ENCODE measurements around the gene KIF13A. TPM values are rescaled to one million over a fixed set of nuclear protein-coding genes. Genes with fewer than 3 reads are reported as not detected.
"Not testable (repeated sequence)": the region's sequence is repeated elsewhere in the genome, so short reads cannot be mapped to it uniquely, and the experiment has no call there.

Gene KIF13A
- polyA plus RNA-seq, 4 donors, result 24.9 to 34.9 (median 28.7) TPM

GRCh38 chr6:17768881-17769280, 218.6 kb downstream of the KIF13A start:
- Histone ChIP-seq H3K27ac (ENCODE audit: low read depth in 1 of 3, low read length in 2 of 3) (no peak overlapping the region), H3K36me3 (ENCODE audit: control insufficient read depth in 3 of 3, insufficient read depth in 2 of 3, low read depth in 1 of 3, low read length in 3 of 3) (peaks cover 3 to 19% (median 18%) of the 10 kb centered on the region in 3 donors), H3K9me3 (ENCODE audit: control insufficient read depth in 2 of 2, insufficient read depth in 1 of 2, low read depth in 1 of 2, low read length in 1 of 2) (no peaks in the 10 kb centered on the region), H3K27me3 (ENCODE audit: control insufficient read depth in 3 of 3, insufficient read depth in 3 of 3, low read length in 3 of 3) (no peaks in the 10 kb centered on the region), H3K4me1 (ENCODE audit: control insufficient read depth in 3 of 3, insufficient read depth in 2 of 3, low read depth in 1 of 3, low read length in 2 of 3) (no peaks in the 10 kb centered on the region), H3K4me3 (ENCODE audit: low read depth in 1 of 3, low read length in 3 of 3) (no peak overlapping the region)
- no peak for DNase-seq
- WGBS, 3 donors, result 79 to 85% (median 79%) methylated on average over 1 of the region's 1 CpG
- FAIRE-seq, result no peak

GRCh38 chr6:17768388-17768787, 219.0 kb downstream of the KIF13A start:
- no peak overlapping the region for H3K27ac ChIP-seq (ENCODE audit: low read depth in 1 of 3, low read length in 2 of 3)
- WGBS, 3 donors, result 81 to 86% (median 83%) methylated on average over 3 of the region's 3 CpGs
- H3K9me3 ChIP-seq (ENCODE audit: control insufficient read depth in 2 of 2, insufficient read depth in 1 of 2, low read depth in 1 of 2, low read length in 1 of 2), result no peaks in the 10 kb centered on the region
- no peaks in the 10 kb centered on the region for H3K27me3 ChIP-seq (ENCODE audit: control insufficient read depth in 3 of 3, insufficient read depth in 3 of 3, low read length in 3 of 3)
- no peaks in the 10 kb centered on the region for H3K4me1 ChIP-seq (ENCODE audit: control insufficient read depth in 3 of 3, insufficient read depth in 2 of 3, low read depth in 1 of 3, low read length in 2 of 3)
- no peak overlapping the region for H3K4me3 ChIP-seq (ENCODE audit: low read depth in 1 of 3, low read length in 3 of 3)
- DNase-seq (peak in 1 of 2 donors; percentile 46), FAIRE-seq (no peak)
- H3K36me3 ChIP-seq (ENCODE audit: control insufficient read depth in 3 of 3, insufficient read depth in 2 of 3, low read depth in 1 of 3, low read length in 3 of 3), result peaks cover 3 to 20% (median 17%) of the 10 kb centered on the region in 3 donors

GRCh38 chr6:17762651-17763050, 224.8 kb downstream of the KIF13A start:
- DNase-seq (no peak), FAIRE-seq (no peak)
- no peaks in the 10 kb centered on the region for H3K4me1 ChIP-seq (ENCODE audit: control insufficient read depth in 3 of 3, insufficient read depth in 2 of 3, low read depth in 1 of 3, low read length in 2 of 3)
- H3K27me3 ChIP-seq (ENCODE audit: control insufficient read depth in 3 of 3, insufficient read depth in 3 of 3, low read length in 3 of 3), result no peaks in the 10 kb centered on the region
- WGBS, 3 donors, result 64 to 93% (median 79%) methylated on average over 2 of the region's 2 CpGs
- H3K27ac ChIP-seq (ENCODE audit: low read depth in 1 of 3, low read length in 2 of 3), result no peak overlapping the region
- no peaks in the 10 kb centered on the region for H3K9me3 ChIP-seq (ENCODE audit: control insufficient read depth in 2 of 2, insufficient read depth in 1 of 2, low read depth in 1 of 2, low read length in 1 of 2)
- peaks cover 0 to 23% (median 8%) of the 10 kb centered on the region in 3 donors for H3K36me3 ChIP-seq (ENCODE audit: control insufficient read depth in 3 of 3, insufficient read depth in 2 of 3, low read depth in 1 of 3, low read length in 3 of 3)
- H3K4me3 ChIP-seq (ENCODE audit: low read depth in 1 of 3, low read length in 3 of 3), result no peak overlapping the region

GRCh38 chr6:17758119-17758518, 229.3 kb downstream of the KIF13A start:
- H3K4me3 ChIP-seq (ENCODE audit: low read depth in 1 of 3, low read length in 3 of 3), result no peak overlapping the region
- no peaks in the 10 kb centered on the region for H3K27me3 ChIP-seq (ENCODE audit: control insufficient read depth in 3 of 3, insufficient read depth in 3 of 3, low read length in 3 of 3)
- H3K36me3 ChIP-seq (ENCODE audit: control insufficient read depth in 3 of 3, insufficient read depth in 2 of 3, low read depth in 1 of 3, low read length in 3 of 3), result peaks cover 0 to 13% (median 4%) of the 10 kb centered on the region in 3 donors
- H3K9me3 ChIP-seq (ENCODE audit: control insufficient read depth in 2 of 2, insufficient read depth in 1 of 2, low read depth in 1 of 2, low read length in 1 of 2), result no peaks in the 10 kb centered on the region
- FAIRE-seq, result no peak
- WGBS, 3 donors, result 90 to 96% (median 92%) methylated on average over 6 of the region's 6 CpGs
- no peaks in the 10 kb centered on the region for H3K4me1 ChIP-seq (ENCODE audit: control insufficient read depth in 3 of 3, insufficient read depth in 2 of 3, low read depth in 1 of 3, low read length in 2 of 3)
- no peak for DNase-seq
- no peak overlapping the region for H3K27ac ChIP-seq (ENCODE audit: low read depth in 1 of 3, low read length in 2 of 3)

DNA sequence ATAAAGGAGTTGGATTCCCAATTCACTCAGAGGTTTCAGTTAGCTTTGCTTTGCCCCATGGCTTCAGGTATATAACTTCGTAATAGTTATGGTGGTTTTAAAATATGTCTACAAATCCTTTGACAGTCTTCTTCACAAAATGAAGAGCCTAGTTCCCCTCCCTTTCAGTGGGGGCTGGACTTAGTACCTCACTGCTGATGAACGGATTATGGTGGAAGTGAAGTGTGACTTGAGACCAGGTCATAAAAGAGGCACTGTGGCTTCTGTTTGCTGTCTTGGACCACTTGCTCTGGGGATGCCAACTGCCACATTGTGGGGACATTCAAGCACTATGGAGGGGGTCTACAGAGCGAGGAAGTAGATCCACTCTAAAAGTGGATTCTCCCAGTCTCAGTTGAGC, 233.2 kb downstream of the KIF13A start:
- no peak overlapping the region for H3K4me3 ChIP-seq (ENCODE audit: low read depth in 1 of 3, low read length in 3 of 3)
- no peaks in the 10 kb centered on the region for H3K4me1 ChIP-seq (ENCODE audit: control insufficient read depth in 3 of 3, insufficient read depth in 2 of 3, low read depth in 1 of 3, low read length in 2 of 3)
- WGBS, 3 donors, result 63 to 81% (median 66%) methylated on average over 3 of the region's 3 CpGs
- DNase-seq (no peak), FAIRE-seq (no peak)
- no peak overlapping the region for H3K27ac ChIP-seq (ENCODE audit: low read depth in 1 of 3, low read length in 2 of 3)
- peaks cover 0 to 3% (median 0%) of the 10 kb centered on the region in 3 donors for H3K36me3 ChIP-seq (ENCODE audit: control insufficient read depth in 3 of 3, insufficient read depth in 2 of 3, low read depth in 1 of 3, low read length in 3 of 3)
- H3K27me3 ChIP-seq (ENCODE audit: control insufficient read depth in 3 of 3, insufficient read depth in 3 of 3, low read length in 3 of 3), result no peaks in the 10 kb centered on the region
- H3K9me3 ChIP-seq (ENCODE audit: control insufficient read depth in 2 of 2, insufficient read depth in 1 of 2, low read depth in 1 of 2, low read length in 1 of 2), result no peaks in the 10 kb centered on the region

GRCh38 chr6:17745324-17745723, 242.1 kb downstream of the KIF13A start:
- not testable (repeated sequence) for DNase-seq; H3K4me3 ChIP-seq (ENCODE audit: low read depth in 1 of 3, low read length in 3 of 3); H3K27me3 ChIP-seq (ENCODE audit: control insufficient read depth in 3 of 3, insufficient read depth in 3 of 3, low read length in 3 of 3); FAIRE-seq; H3K4me1 ChIP-seq (ENCODE audit: control insufficient read depth in 3 of 3, insufficient read depth in 2 of 3, low read depth in 1 of 3, low read length in 2 of 3); H3K27ac ChIP-seq (ENCODE audit: low read depth in 1 of 3, low read length in 2 of 3); H3K36me3 ChIP-seq (ENCODE audit: control insufficient read depth in 3 of 3, insufficient read depth in 2 of 3, low read depth in 1 of 3, low read length in 3 of 3); H3K9me3 ChIP-seq (ENCODE audit: control insufficient read depth in 2 of 2, insufficient read depth in 1 of 2, low read depth in 1 of 2, low read length in 1 of 2)
- WGBS, 3 donors, result 95 to 98% (median 95%) methylated on average over 33 to 35 of the region's 35 CpGs

DNA sequence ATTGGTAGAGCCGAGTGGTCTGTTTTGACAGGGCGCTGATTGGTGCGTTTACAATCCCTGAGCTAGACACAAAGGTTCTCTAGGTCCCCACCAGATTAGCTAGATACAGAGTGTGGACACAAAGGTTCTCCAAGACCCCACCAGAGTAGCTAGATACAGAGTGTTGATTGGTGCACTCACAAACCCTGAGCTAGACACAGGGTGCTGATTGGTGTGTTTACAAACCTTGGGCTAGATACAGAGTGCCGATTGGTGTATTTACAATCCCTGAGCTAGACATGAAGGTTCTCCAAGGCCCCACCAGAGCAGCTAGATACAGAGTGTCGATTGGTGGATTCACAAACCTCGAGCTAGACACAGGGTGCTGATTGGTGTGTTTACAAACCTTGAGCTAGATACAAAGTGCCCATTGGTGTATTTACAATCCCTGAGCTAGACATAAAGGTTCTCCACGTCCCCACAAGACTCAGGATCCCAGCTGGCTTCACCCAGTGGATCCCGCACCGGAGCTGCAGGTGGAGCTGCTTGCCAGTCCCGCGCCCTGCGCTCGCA, 242.6 kb downstream of the KIF13A start:
- WGBS, 3 donors, result 90 to 95% (median 91%) methylated on average over 10 to 13 of the region's 13 CpGs
- not testable (repeated sequence) for H3K36me3 ChIP-seq (ENCODE audit: control insufficient read depth in 3 of 3, insufficient read depth in 2 of 3, low read depth in 1 of 3, low read length in 3 of 3); H3K9me3 ChIP-seq (ENCODE audit: control insufficient read depth in 2 of 2, insufficient read depth in 1 of 2, low read depth in 1 of 2, low read length in 1 of 2); H3K27ac ChIP-seq (ENCODE audit: low read depth in 1 of 3, low read length in 2 of 3); FAIRE-seq; H3K4me3 ChIP-seq (ENCODE audit: low read depth in 1 of 3, low read length in 3 of 3); H3K27me3 ChIP-seq (ENCODE audit: control insufficient read depth in 3 of 3, insufficient read depth in 3 of 3, low read length in 3 of 3); DNase-seq; H3K4me1 ChIP-seq (ENCODE audit: control insufficient read depth in 3 of 3, insufficient read depth in 2 of 3, low read depth in 1 of 3, low read length in 2 of 3)

- Histone ChIP-seq H3K27ac (ENCODE audit: low read depth in 1 of 3, low read length in 2 of 3) (no peak overlapping the region), H3K4me3 (ENCODE audit: low read depth in 1 of 3, low read length in 3 of 3) (no peak overlapping the region), H3K9me3 (ENCODE audit: control insufficient read depth in 2 of 2, insufficient read depth in 1 of 2, low read depth in 1 of 2, low read length in 1 of 2) (no peaks in the 10 kb centered on the region), H3K4me1 (ENCODE audit: control insufficient read depth in 3 of 3, insufficient read depth in 2 of 3, low read depth in 1 of 3, low read length in 2 of 3) (no peaks in the 10 kb centered on the region), H3K27me3 (ENCODE audit: control insufficient read depth in 3 of 3, insufficient read depth in 3 of 3, low read length in 3 of 3) (no peaks in the 10 kb centered on the region), H3K36me3 (ENCODE audit: control insufficient read depth in 3 of 3, insufficient read depth in 2 of 3, low read depth in 1 of 3, low read length in 3 of 3) (no peaks in the 10 kb centered on the region)
- FAIRE-seq, result no peak
- DNase-seq, result no peak
- 64 to 71% (median 68%) methylated on average over 11 of the region's 11 CpGs for WGBS, 3 donors
Measured at GRCh38 chr6:17744019-17744756, 243.2 kb downstream of the KIF13A start.

All from small intestine (tissue), 7 donors.